NB4 (cell line): ENCODE data around the gene ZNF232.
"Not testable (repeated sequence)": the region's sequence is repeated elsewhere in the genome, so short reads cannot be mapped to it uniquely, and the experiment has no call there.

ENCODE experiments used
- DNase-seq: peaks from one replicate; pipeline ENCODE4 v3.0.0; 2010; ENCODE audit warnings: low read depth
- H3K4me3 ChIP-seq: one replicate; pipeline ENCODE4 v1.5.1; 2011; ENCODE audit warnings: mild to moderate bottlenecking, low read depth, low read length, moderate library complexity
- CTCF ChIP-seq: IDR thresholded peaks from one replicate; pipeline ENCODE4 v1.5.1; 2012; ENCODE audit warnings: low read depth, low read length
- MAX ChIP-seq: IDR thresholded peaks from 2 replicates; pipeline ENCODE4 v1.6.1; 2011; ENCODE audit warnings: low read depth, low read length
- MYC ChIP-seq: IDR thresholded peaks from 2 replicates; pipeline ENCODE4 v1.6.1; 2011; ENCODE audit warnings: low read depth, low read length
- POLR2A ChIP-seq: IDR thresholded peaks from 2 replicates; pipeline ENCODE4 v1.6.1; 2011; ENCODE audit warnings: mild to moderate bottlenecking; ENCODE audit not compliant: insufficient read length; ENCODE audit errors: extremely low read depth

Gene ZNF232

GRCh38 chr17:5122586-5123342, 11.1 kb upstream of the ZNF232 start:
- no peak for TF ChIP-seq CTCF
- H3K4me3 ChIP-seq = no peak overlapping the region
- DNase-seq = no peak

- not testable (repeated sequence) for DNase-seq, H3K4me3 ChIP-seq
Measured at GRCh38 chr17:5122056-5122455, 10.4 kb upstream of the ZNF232 start.

- DNase-seq = no peak
- H3K4me3 ChIP-seq = no peak overlapping the region
- TF ChIP-seq MYC = no peak
- TF ChIP-seq POLR2A = no peak
Measured at GRCh38 chr17:5121186-5121841, 9.6 kb upstream of the ZNF232 start.

- not testable (repeated sequence) for H3K4me3 ChIP-seq, DNase-seq
Measured at GRCh38 chr17:5120436-5121185, 8.9 kb upstream of the ZNF232 start.

- H3K4me3 ChIP-seq = no peak overlapping the region
- TF ChIP-seq POLR2A (no peak), MYC (no peak), MAX (no peak), CTCF (no peak)
- DNase-seq = no peak
Measured at GRCh38 chr17:5120036-5120435, 8.4 kb upstream of the ZNF232 start.

GRCh38 chr17:5118219-5118618, 6.5 kb upstream of the ZNF232 start:
- TF ChIP-seq POLR2A = no peak
- no peak for TF ChIP-seq CTCF
- no peak for TF ChIP-seq MAX
- TF ChIP-seq MYC = no peak
- no peak for DNase-seq
- H3K4me3 ChIP-seq = no peak overlapping the region

- no peak within 1 kb of the TSS for H3K4me3 ChIP-seq
- DNase-seq = no peak
- TF ChIP-seq CTCF (no peak), MAX (no peak), POLR2A (no peak), MYC (no peak)
Measured at GRCh38 chr17:5115673-5116651, 4.3 kb upstream of the ZNF232 start, which contains the start of gene USP6. Gene USP6 (plus strand): TSS chr17:5116032. CDS start chr17:5130368, 14,336 bp downstream.
